H9 (cell line): ENCODE data around the gene HSD11B1. TPM values are rescaled to one million over a fixed set of nuclear protein-coding genes. Genes with fewer than 3 reads are reported as not detected.

Source experiments
- DNase-seq: peaks from one replicate; pipeline ENCODE4 v3.0.0-alpha.2; 2017
- H2AFZ ChIP-seq: one replicate; pipeline ENCODE4 v1.6.1; 2013; ENCODE audit warnings: mild to moderate bottlenecking, low read length, control low read depth, moderate library complexity
- H2AK5ac ChIP-seq: 2 replicates; pipeline ENCODE4 v1.6.1; 2013; ENCODE audit warnings: low read length, control low read depth, mixed read lengths; ENCODE audit not compliant: insufficient read length
- H2BK120ac ChIP-seq: one replicate; pipeline ENCODE4 v1.6.1; 2013; ENCODE audit warnings: low read depth, mild to moderate bottlenecking, low read length, control low read depth, inconsistent platforms; ENCODE audit not compliant: poor library complexity, severe bottlenecking
- H2BK12ac ChIP-seq: 2 replicates; pipeline ENCODE4 v1.6.1; 2013; ENCODE audit warnings: low read length, control low read depth, mixed read lengths, low read depth; ENCODE audit not compliant: insufficient read length
- H2BK15ac ChIP-seq: 2 replicates; pipeline ENCODE4 v1.6.1; 2013; ENCODE audit warnings: low read depth, low read length, control low read depth
- H2BK20ac ChIP-seq: one replicate; pipeline ENCODE4 v1.6.1; 2013; ENCODE audit warnings: low read depth, mild to moderate bottlenecking, low read length, control low read depth, inconsistent platforms; ENCODE audit not compliant: poor library complexity, severe bottlenecking
- H2BK5ac ChIP-seq: 2 replicates; pipeline ENCODE4 v1.6.1; 2013; ENCODE audit warnings: low read length, control low read depth, mixed read lengths; ENCODE audit not compliant: insufficient read length
- H3K14ac ChIP-seq: 2 replicates; pipeline ENCODE4 v1.6.1; 2013; ENCODE audit warnings: low read length, control low read depth; ENCODE audit not compliant: insufficient read depth
- H3K18ac ChIP-seq: 2 replicates; pipeline ENCODE4 v1.6.1; 2013; ENCODE audit warnings: low read depth, mild to moderate bottlenecking, mixed read lengths, low read length, control low read depth; ENCODE audit not compliant: insufficient read length
- H3K23ac ChIP-seq: 2 replicates; pipeline ENCODE4 v1.6.1; 2013; ENCODE audit warnings: low read length, control low read depth, mixed read lengths, low read depth; ENCODE audit not compliant: insufficient read length
- H3K23me2 ChIP-seq: 2 replicates; pipeline ENCODE4 v1.6.1; 2013; ENCODE audit warnings: low read depth, mild to moderate bottlenecking, mixed read lengths, low read length, control low read depth; ENCODE audit not compliant: insufficient read length, poor library complexity, severe bottlenecking
- H3K27ac ChIP-seq: 2 replicates; pipeline ENCODE4 v1.5.1; 2013; ENCODE audit warnings: low read length, control low read depth, mixed read lengths, low read depth; ENCODE audit not compliant: insufficient read length
- H3K27me3 ChIP-seq: 2 replicates; pipeline ENCODE4 v1.6.1; 2013; ENCODE audit warnings: low read length, control low read depth, inconsistent platforms; ENCODE audit not compliant: insufficient read depth
- H3K4ac ChIP-seq: 2 replicates; pipeline ENCODE4 v1.6.1; 2013; ENCODE audit warnings: low read depth, mild to moderate bottlenecking, control low read depth, inconsistent platforms, low read length, moderate library complexity
- H3K4me1 ChIP-seq: 2 replicates; pipeline ENCODE4 v1.6.1; 2013; ENCODE audit warnings: low read length, control low read depth, inconsistent platforms; ENCODE audit not compliant: insufficient read depth
- H3K4me2 ChIP-seq: 2 replicates; pipeline ENCODE4 v1.6.1; 2013; ENCODE audit warnings: low read length, control low read depth, mixed read lengths; ENCODE audit not compliant: insufficient read length, insufficient read depth
- H3K56ac ChIP-seq: 2 replicates; pipeline ENCODE4 v1.6.1; 2013; ENCODE audit warnings: low read depth, mild to moderate bottlenecking, mixed read lengths, low read length, control low read depth; ENCODE audit not compliant: insufficient read length
- H3K79me1 ChIP-seq: 2 replicates; pipeline ENCODE4 v1.6.1; 2013; ENCODE audit warnings: low read depth, mild to moderate bottlenecking, moderate library complexity, low read length, control low read depth, inconsistent platforms; ENCODE audit not compliant: insufficient read depth, poor library complexity, severe bottlenecking
- H3K79me2 ChIP-seq: 2 replicates; pipeline ENCODE4 v1.6.1; 2013; ENCODE audit warnings: low read length, control low read depth, inconsistent platforms; ENCODE audit not compliant: insufficient read depth
- H3K9ac ChIP-seq: 2 replicates; pipeline ENCODE4 v1.6.1; 2013; ENCODE audit warnings: low read length, control low read depth, mixed read lengths; ENCODE audit not compliant: insufficient read length; ENCODE audit errors: extremely low read depth
- H3K9me3 ChIP-seq: one replicate; pipeline ENCODE4 v1.6.1; 2013; ENCODE audit warnings: low read depth, low read length, inconsistent platforms; ENCODE audit not compliant: control insufficient read depth
- H3T11ph ChIP-seq: one replicate; pipeline ENCODE4 v1.6.1; 2013; ENCODE audit warnings: mild to moderate bottlenecking, low read length, control low read depth, inconsistent platforms
- H4K20me1 ChIP-seq: one replicate; pipeline ENCODE4 v1.6.1; 2013; ENCODE audit not compliant: control insufficient read depth, insufficient read length, insufficient read depth
- H4K5ac ChIP-seq: 2 replicates; pipeline ENCODE4 v1.6.1; 2013; ENCODE audit warnings: low read depth, mild to moderate bottlenecking, mixed read lengths, low read length, control low read depth; ENCODE audit not compliant: insufficient read length
- H4K8ac ChIP-seq: replicated peaks from 2 replicates; pipeline ENCODE4 v1.6.1; 2013; ENCODE audit warnings: low read length, control low read depth, mixed read lengths, low read depth; ENCODE audit not compliant: insufficient read length
- H4K91ac ChIP-seq: 2 replicates; pipeline ENCODE4 v1.6.1; 2013; ENCODE audit warnings: low read depth, mild to moderate bottlenecking, moderate library complexity, mixed read lengths, low read length, control low read depth; ENCODE audit not compliant: insufficient read length
- H3K27ac Mint-ChIP-seq, 3 experiments: 2 replicates in 2 of 3; 3 replicates in 1 of 3; pipeline ENCODE4 v1.8.0; 2020 to 2021; ENCODE audit warnings: mixed read lengths in 3 of 3, mild to moderate bottlenecking in 1 of 3, moderate library complexity in 1 of 3
- H3K27me3 Mint-ChIP-seq: 2 replicates; pipeline ENCODE4 v1.8.0; 2021; ENCODE audit warnings: low read depth, mild to moderate bottlenecking, moderate library complexity, mixed read lengths
- H3K36me3 Mint-ChIP-seq, 3 experiments: 2 replicates in 2 of 3; 3 replicates in 1 of 3; pipeline ENCODE4 v1.8.0; 2020 to 2021; ENCODE audit warnings: low read depth in 3 of 3, mixed read lengths in 3 of 3; ENCODE audit not compliant: insufficient read depth in 1 of 3
- H3K4me1 Mint-ChIP-seq, 2 experiments: 2 replicates each; pipeline ENCODE4 v1.8.0; 2020; ENCODE audit warnings: mixed read lengths in 2 of 2
- H3K4me3 Mint-ChIP-seq, 2 experiments: 2 replicates in 1 of 2; 3 replicates in 1 of 2; pipeline ENCODE4 v1.8.0; 2020 to 2021; ENCODE audit warnings: mild to moderate bottlenecking in 2 of 2, mixed read lengths in 2 of 2, moderate library complexity in 1 of 2
- H3K9me3 Mint-ChIP-seq, 2 experiments: 2 replicates in 1 of 2; 3 replicates in 1 of 2; pipeline ENCODE4 v1.8.0; 2020; ENCODE audit warnings: mild to moderate bottlenecking in 2 of 2, mixed read lengths in 2 of 2, moderate library complexity in 1 of 2
- WGBS: extraction: QIAGEN DNeasy Blood & Tissue Kit; methylation state at CpG from one replicate; pipeline ENCODE4 v1.1.7; 2013; ENCODE audit warnings: missing lambda C conversion rate, low lambda C conversion rate, mixed read lengths; ENCODE audit not compliant: insufficient read length; ENCODE audit errors: extremely low coverage; 5-methylcytosine and 5-hydroxymethylcytosine counted together
- total RNA-seq: library from RNA; stranded (reverse); gene quantifications from 2 replicates; pipeline ENCODE4 v1.2.1, GENCODE V29; 2021
- TF ChIP-seq, protein P1 (sequence below): fragments of 200-600 bp; sonication (generic); conservative IDR thresholded peaks from 3 replicates; pipeline ENCODE4 v1.8.0; 2021; ENCODE audit warnings: antibody characterized with exemption, mild to moderate bottlenecking

Gene HSD11B1
- total RNA-seq, 1 experiment from 2014 or later, result not detected

DNA sequence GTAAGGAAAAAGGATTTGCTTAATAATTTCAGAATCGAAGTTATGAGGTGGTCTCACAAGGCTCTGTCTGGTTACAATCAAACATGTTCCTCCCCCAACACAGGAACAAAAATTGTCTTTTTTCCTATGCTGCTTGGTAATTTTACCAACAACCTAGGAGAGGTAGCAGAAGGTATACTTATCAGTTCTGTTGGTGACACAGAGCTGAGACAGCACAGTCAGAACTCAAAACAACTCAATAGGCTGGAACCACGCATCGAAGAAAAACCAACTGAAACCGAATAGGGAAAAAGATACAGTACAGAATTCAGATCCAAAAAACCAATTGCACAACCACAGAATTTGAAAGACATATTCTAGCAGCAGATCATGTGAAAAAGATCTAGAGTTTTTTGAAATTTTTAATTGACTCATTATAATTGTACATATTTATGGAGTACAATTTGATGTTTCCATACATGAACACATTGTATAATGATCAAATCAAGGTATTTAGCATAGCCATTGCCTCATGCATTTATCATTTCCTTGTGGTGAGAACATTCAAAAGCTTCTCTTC, 25.6 kb upstream of the HSD11B1 start:
- DNase-seq, result no peak
- Mint-ChIP-seq H3K27ac (no peak overlapping the region), H3K36me3 (no peaks in the 10 kb centered on the region), H3K4me3 (no peak overlapping the region), H3K27me3 (peaks cover 81% of the 10 kb centered on the region), H3K9me3 (no peaks in the 10 kb centered on the region; a peak in 2 of 5 replicates), H3K4me1 (peaks cover 12 to 17% of the 10 kb centered on the region in 2 experiments)
- H3T11ph ChIP-seq, result no peak overlapping the region
- H2BK120ac ChIP-seq, result no peak overlapping the region
- no peak overlapping the region for H2AFZ ChIP-seq
- no peaks in the 10 kb centered on the region for H3K79me1 ChIP-seq
- H4K8ac ChIP-seq, result no peak overlapping the region
- H2BK15ac ChIP-seq, result no peak overlapping the region
- H3K4ac ChIP-seq, result no peak overlapping the region
- no peak overlapping the region for H2AK5ac ChIP-seq
- no peak overlapping the region for H3K9ac ChIP-seq
- peaks cover 3% of the 10 kb centered on the region; the same call in 1 of the 2 replicates for H3K4me1 ChIP-seq
- WGBS, result no CpG with 5 or more reads among the region's 4 CpGs
- no peak overlapping the region for H3K23ac ChIP-seq
- H4K20me1 ChIP-seq, result no peaks in the 10 kb centered on the region
- no peaks in the 10 kb centered on the region for H3K9me3 ChIP-seq
- no peak overlapping the region for H3K4me2 ChIP-seq
- no peak overlapping the region for H2BK12ac ChIP-seq
- no peak overlapping the region for H3K56ac ChIP-seq
- H2BK5ac ChIP-seq, result no peak overlapping the region
- no peaks in the 10 kb centered on the region for H3K79me2 ChIP-seq
- H3K18ac ChIP-seq, result no peak overlapping the region
- H2BK20ac ChIP-seq, result no peak overlapping the region
- H3K14ac ChIP-seq, result no peak overlapping the region
- TF ChIP-seq, protein P1, sequence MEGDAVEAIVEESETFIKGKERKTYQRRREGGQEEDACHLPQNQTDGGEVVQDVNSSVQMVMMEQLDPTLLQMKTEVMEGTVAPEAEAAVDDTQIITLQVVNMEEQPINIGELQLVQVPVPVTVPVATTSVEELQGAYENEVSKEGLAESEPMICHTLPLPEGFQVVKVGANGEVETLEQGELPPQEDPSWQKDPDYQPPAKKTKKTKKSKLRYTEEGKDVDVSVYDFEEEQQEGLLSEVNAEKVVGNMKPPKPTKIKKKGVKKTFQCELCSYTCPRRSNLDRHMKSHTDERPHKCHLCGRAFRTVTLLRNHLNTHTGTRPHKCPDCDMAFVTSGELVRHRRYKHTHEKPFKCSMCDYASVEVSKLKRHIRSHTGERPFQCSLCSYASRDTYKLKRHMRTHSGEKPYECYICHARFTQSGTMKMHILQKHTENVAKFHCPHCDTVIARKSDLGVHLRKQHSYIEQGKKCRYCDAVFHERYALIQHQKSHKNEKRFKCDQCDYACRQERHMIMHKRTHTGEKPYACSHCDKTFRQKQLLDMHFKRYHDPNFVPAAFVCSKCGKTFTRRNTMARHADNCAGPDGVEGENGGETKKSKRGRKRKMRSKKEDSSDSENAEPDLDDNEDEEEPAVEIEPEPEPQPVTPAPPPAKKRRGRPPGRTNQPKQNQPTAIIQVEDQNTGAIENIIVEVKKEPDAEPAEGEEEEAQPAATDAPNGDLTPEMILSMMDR, result no peak
- no peak overlapping the region for H3K27ac ChIP-seq
- no peak overlapping the region for H4K91ac ChIP-seq
- H4K5ac ChIP-seq, result no peak overlapping the region
- H3K23me2 ChIP-seq, result peaks cover 14% of the 10 kb centered on the region
- H3K27me3 ChIP-seq, result peaks cover 31% of the 10 kb centered on the region
